ELF-1 (cell line): Measurements from ENCODE around the gene NR0B2.
"Not testable (repeated sequence)": the region's sequence is repeated elsewhere in the genome, so short reads cannot be mapped to it uniquely, and the experiment has no call there.

Experiments
- DNase-seq: peaks from one replicate; pipeline ENCODE4 v3.0.0-alpha.2; 2016; ENCODE audit warnings: low read depth, low spot score

The NR0B2 gene

GRCh38 chr1:26913754-26914619 is at the start of gene NR0B2:
NR0B2 (minus strand) TSS chr1:26913975; CDS start chr1:26913940, 35 bp downstream.
- no peak for DNase-seq

- no peak for DNase-seq
These were observed 48.1 kb upstream of the NR0B2 start for GRCh38 chr1:26961826-26962225.

GRCh38 chr1:26960625-26960966 is 46.8 kb upstream of the NR0B2 start:
- DNase-seq: no peak

GRCh38 chr1:26959722-26960624 is 46.2 kb upstream of the NR0B2 start, which contains the start of gene KDF1:
KDF1 (minus strand) TSS chr1:26960468; CDS start chr1:26952380, 8,088 bp downstream.
- DNase-seq: peak; percentile 85

GRCh38 chr1:26959270-26959669 is 45.5 kb upstream of the NR0B2 start:
- no peak for DNase-seq

- DNase-seq: no peak
These were observed 43.5 kb upstream of the NR0B2 start for GRCh38 chr1:26957306-26957705.

GRCh38 chr1:26956321-26956720 is 42.5 kb upstream of the NR0B2 start:
- DNase-seq: no peak

GRCh38 chr1:26953374-26953773 is 39.6 kb upstream of the NR0B2 start:
- DNase-seq: no peak

GRCh38 chr1:26951821-26952497 is 38.2 kb upstream of the NR0B2 start:
- no peak for DNase-seq

- DNase-seq: no peak
These were observed 37.4 kb upstream of the NR0B2 start for GRCh38 chr1:26951216-26951615.

- DNase-seq: no peak
These were observed 36.8 kb upstream of the NR0B2 start for GRCh38 chr1:26950602-26951001.

GRCh38 chr1:26949926-26950319 is 36.1 kb upstream of the NR0B2 start:
- DNase-seq: no peak

GRCh38 chr1:26949266-26949925 is 35.6 kb upstream of the NR0B2 start:
- DNase-seq: no peak

- DNase-seq: not testable (repeated sequence)
These were observed 34.9 kb upstream of the NR0B2 start for GRCh38 chr1:26948725-26949057.

GRCh38 chr1:26946270-26946669 is 32.5 kb upstream of the NR0B2 start:
- no peak for DNase-seq

GRCh38 chr1:26945728-26946127 is 32.0 kb upstream of the NR0B2 start:
- DNase-seq: no peak

- no peak for DNase-seq
These were observed 31.4 kb upstream of the NR0B2 start for GRCh38 chr1:26945138-26945537.

- DNase-seq: no peak
These were observed 28.9 kb upstream of the NR0B2 start for GRCh38 chr1:26942656-26943055.

GRCh38 chr1:26941311-26941710 is 27.5 kb upstream of the NR0B2 start:
- DNase-seq: no peak

- no peak for DNase-seq
These were observed 24.9 kb upstream of the NR0B2 start for GRCh38 chr1:26938659-26939025.

- no peak for DNase-seq
These were observed 24.4 kb upstream of the NR0B2 start for GRCh38 chr1:26938004-26938658.
